Measurements from ENCODE around the gene AK1. TPM values are rescaled to one million over a fixed set of nuclear protein-coding genes. Genes with fewer than 3 reads are reported as not detected.

Gene AK1
- total RNA-seq, 1 donor from 2014 or later, result 39.4 TPM

- H3K4me1 Mint-ChIP-seq, result peaks cover 25% of the 10 kb centered on the region
- TF ChIP-seq, protein P1, sequence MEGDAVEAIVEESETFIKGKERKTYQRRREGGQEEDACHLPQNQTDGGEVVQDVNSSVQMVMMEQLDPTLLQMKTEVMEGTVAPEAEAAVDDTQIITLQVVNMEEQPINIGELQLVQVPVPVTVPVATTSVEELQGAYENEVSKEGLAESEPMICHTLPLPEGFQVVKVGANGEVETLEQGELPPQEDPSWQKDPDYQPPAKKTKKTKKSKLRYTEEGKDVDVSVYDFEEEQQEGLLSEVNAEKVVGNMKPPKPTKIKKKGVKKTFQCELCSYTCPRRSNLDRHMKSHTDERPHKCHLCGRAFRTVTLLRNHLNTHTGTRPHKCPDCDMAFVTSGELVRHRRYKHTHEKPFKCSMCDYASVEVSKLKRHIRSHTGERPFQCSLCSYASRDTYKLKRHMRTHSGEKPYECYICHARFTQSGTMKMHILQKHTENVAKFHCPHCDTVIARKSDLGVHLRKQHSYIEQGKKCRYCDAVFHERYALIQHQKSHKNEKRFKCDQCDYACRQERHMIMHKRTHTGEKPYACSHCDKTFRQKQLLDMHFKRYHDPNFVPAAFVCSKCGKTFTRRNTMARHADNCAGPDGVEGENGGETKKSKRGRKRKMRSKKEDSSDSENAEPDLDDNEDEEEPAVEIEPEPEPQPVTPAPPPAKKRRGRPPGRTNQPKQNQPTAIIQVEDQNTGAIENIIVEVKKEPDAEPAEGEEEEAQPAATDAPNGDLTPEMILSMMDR (IDR thresholded peaks at IDR 0.05; ENCODE audit: unreplicated experiment), result no peak
- DNase-seq (ENCODE audit: low spot score in 2 of 2, unreplicated experiment in 2 of 2), result no peak
- no peaks in the 10 kb centered on the region for H3K27me3 Mint-ChIP-seq (ENCODE audit: low read depth)
- H3K4me3 Mint-ChIP-seq, result no peak overlapping the region
- no peak overlapping the region for H3K27ac Mint-ChIP-seq
- peaks cover 11% of the 10 kb centered on the region for H3K36me3 Mint-ChIP-seq
- no peaks in the 10 kb centered on the region for H3K9me3 Mint-ChIP-seq
Observed at GRCh38 chr9:127907867-127908659, 30.6 kb upstream of the AK1 start.

DNA sequence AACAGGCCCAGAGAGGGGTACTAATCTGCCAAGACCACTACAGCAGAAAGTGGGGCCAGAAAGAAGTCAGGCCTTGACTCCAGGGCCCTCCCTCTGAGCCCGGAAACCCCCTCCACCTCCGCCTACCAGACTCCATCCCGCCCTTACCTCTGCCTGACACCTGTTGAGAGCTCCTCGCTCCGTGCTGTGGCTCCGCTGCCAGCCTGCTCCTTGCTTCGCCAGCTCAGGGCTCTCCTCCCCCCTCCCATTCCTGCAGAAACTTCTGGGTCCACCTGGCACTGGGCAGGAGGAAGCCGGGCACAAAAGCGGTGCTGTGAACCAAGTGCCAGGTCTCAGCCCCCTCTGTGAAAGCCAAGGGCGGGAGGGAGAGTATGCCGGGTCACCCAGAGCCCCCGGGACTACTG lies 28.3 kb upstream of the AK1 start:
- H3K27me3 Mint-ChIP-seq (ENCODE audit: low read depth), result no peaks in the 10 kb centered on the region
- H3K4me3 Mint-ChIP-seq, result no peak overlapping the region
- no peaks in the 10 kb centered on the region for H3K9me3 Mint-ChIP-seq
- TF ChIP-seq, protein P1 (IDR thresholded peaks at IDR 0.05; ENCODE audit: unreplicated experiment), result no peak
- no peak for DNase-seq (ENCODE audit: low spot score in 2 of 2, unreplicated experiment in 2 of 2)
- H3K36me3 Mint-ChIP-seq, result peaks cover 3% of the 10 kb centered on the region
- peak overlapping the region; percentile 50 for H3K27ac Mint-ChIP-seq
- peaks cover 27% of the 10 kb centered on the region for H3K4me1 Mint-ChIP-seq

DNA sequence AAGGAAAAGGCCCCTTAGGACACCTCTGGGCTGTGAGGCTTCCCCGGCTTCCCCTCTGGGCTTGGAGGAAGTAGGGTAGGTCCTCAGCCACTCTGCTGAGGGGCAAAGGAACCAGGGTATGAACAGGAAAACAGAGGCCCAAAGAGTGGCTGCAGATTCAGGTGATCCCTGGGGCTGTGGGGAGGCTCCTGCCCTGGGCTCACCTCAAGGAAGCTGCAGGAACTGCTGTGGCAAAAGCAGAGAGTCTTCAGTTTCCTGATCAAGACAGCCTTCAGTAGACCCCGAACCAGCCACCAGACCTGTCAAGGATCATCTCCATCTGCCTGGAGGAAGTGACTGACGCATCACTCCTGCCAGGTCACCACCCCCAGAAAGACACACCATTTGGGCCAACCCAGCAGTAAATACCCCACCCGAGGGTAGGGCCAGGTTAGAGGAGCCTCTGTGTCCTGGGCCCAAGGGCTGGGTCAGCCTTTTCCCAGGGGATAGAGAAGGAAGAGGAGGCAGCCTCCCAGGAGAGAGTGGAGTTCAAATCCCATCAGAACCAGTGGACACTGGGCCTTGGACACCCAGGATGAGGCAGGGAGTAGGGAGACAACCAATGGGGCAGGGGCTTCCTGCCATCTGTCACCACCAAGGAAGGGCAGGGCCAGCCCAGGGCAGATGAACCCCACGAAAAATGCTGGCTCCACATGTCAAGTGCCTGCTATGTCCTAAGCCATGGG lies 27.7 kb upstream of the AK1 start:
- H3K4me1 Mint-ChIP-seq, result peaks cover 27% of the 10 kb centered on the region
- H3K4me3 Mint-ChIP-seq, result no peak overlapping the region
- H3K36me3 Mint-ChIP-seq, result no peaks in the 10 kb centered on the region
- H3K27ac Mint-ChIP-seq, result peak overlapping the region; percentile 95
- no peaks in the 10 kb centered on the region for H3K27me3 Mint-ChIP-seq (ENCODE audit: low read depth)
- H3K9me3 Mint-ChIP-seq, result no peaks in the 10 kb centered on the region
- no peak for DNase-seq (ENCODE audit: low spot score in 2 of 2, unreplicated experiment in 2 of 2)
- TF ChIP-seq, protein P1 (IDR thresholded peaks at IDR 0.05; ENCODE audit: unreplicated experiment), result no peak

DNA sequence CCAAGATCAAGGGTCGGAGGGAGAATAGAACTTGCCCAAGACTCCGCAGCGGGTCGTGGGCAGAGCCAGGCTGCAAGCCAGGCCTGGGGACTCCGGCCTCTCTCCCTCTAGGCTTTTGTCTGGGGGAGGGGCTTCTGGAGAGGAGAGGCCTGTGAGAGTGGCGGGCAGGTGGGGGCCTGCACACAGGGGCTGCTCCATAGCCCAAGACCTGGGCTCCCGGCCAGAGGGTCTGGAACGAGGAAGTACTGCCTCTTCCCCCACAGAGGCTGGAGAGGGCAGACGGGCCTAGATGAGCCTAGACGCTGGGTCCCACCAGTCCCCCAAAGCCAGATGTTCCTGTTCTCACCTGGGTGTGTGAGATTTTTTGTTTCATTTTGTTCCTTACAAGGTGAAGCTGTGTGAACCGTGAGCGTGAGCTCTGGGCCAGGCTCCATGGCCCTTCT lies 27.1 kb upstream of the AK1 start:
- peak; percentile 67 to 70 for DNase-seq (ENCODE audit: low spot score in 2 of 2, unreplicated experiment in 2 of 2)
- Mint-ChIP-seq H3K27ac (peak overlapping the region; percentile 95), H3K36me3 (no peaks in the 10 kb centered on the region), H3K4me1 (peaks cover 31% of the 10 kb centered on the region), H3K4me3 (peak overlapping the region; percentile 44), H3K27me3 (ENCODE audit: low read depth) (no peaks in the 10 kb centered on the region), H3K9me3 (no peaks in the 10 kb centered on the region)
- TF ChIP-seq, protein P1 (IDR thresholded peaks at IDR 0.05; ENCODE audit: unreplicated experiment), result no peak

DNA sequence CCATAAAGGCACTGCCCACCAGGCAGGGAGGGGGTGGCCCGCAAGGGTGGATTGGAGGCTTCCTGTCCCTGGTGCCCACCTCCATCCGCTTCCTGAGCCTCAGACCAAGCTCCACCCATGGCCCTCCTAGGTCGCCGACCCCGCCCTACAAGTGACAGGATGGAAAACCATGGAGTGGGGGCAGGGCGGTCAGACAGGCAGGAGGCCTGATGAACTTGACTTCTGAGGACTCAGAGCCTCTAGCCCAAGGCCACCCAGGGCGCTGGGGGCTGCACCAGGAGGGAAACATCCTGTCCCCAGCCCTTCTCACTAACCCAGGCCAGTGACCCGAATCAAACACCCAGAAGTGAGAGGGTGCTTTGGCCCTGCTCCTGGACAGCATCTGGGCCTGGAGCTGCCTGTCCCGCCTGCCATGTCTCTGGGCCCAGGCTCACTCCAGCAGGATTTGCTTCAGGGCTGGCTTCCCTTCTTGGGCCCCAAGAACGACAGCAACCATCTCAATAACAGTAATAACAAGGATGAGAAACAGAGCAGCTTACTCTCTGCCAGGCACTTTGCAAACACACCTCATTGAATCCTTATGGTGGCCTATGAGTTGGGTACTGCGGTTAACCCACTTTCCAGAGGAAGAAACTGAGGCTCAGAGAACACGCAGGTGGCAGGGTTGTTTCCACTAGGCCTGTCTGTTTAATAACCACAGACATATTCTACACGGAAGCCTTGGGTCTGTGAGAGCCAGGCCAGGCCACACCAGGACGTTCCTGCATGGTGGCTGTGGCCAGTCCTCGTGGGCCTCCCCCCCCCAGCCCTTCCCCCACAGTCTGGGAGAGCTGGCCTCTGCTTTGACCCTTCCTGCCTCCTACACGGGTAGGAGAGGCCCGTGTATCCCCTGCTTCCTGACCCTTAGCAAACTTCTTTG lies 26.3 kb upstream of the AK1 start:
- DNase-seq (ENCODE audit: low spot score in 2 of 2, unreplicated experiment in 2 of 2), result no peak
- peaks cover 31% of the 10 kb centered on the region for H3K4me1 Mint-ChIP-seq
- H3K27me3 Mint-ChIP-seq (ENCODE audit: low read depth), result no peaks in the 10 kb centered on the region
- TF ChIP-seq, protein P1 (IDR thresholded peaks at IDR 0.05; ENCODE audit: unreplicated experiment), result no peak
- H3K36me3 Mint-ChIP-seq, result no peaks in the 10 kb centered on the region
- H3K9me3 Mint-ChIP-seq, result no peaks in the 10 kb centered on the region
- H3K27ac Mint-ChIP-seq, result peak overlapping the region; percentile 95
- peak overlapping the region; percentile 44 for H3K4me3 Mint-ChIP-seq

Data from mesothelial cell of epicardium (in vitro differentiated cells).